HepG2 (cell line): ENCODE results near the gene ITIH6. TPM values are rescaled to one million over a fixed set of nuclear protein-coding genes. Genes with fewer than 3 reads are reported as not detected.

ENCODE experiments used
- ATAC-seq: fragments of 200-7000 bp; cut with Tn5 transposase; 3 replicates; pipeline ENCODE4 v1.9.1; 2020; ENCODE audit warnings: mild to moderate bottlenecking, moderate library complexity
- BruUV-seq: library from RNA; stranded (reverse); fragments of 400-500 nt; replicated peaks from 2 replicates; lab custom pipeline; 2021; lab: Mats Ljungman, UMichigan
- CTCF ChIA-PET: fragments of 300-600 bp; formaldehyde crosslinking; extraction: SDS; loops from one replicate; lab custom pipeline; 2021; ENCODE audit warnings: low total read pairs, inconsistent platforms, low intra/inter-chr PET ratio; lab: Yijun Ruan, JAX
- POLR2A ChIA-PET: fragments of 350-600 bp; sonication (Branson Sonifier 250); formaldehyde crosslinking; loops from one replicate; lab custom pipeline; 2020; ENCODE audit warnings: antibody characterized with exemption, inconsistent platforms; lab: Yijun Ruan, JAX
- DNase-seq: peaks from one replicate; pipeline ENCODE4 v3.0.0-alpha.2; 2015; ENCODE audit warnings: low spot score
- FAIRE-seq: peaks from 3 replicates; lab custom pipeline; 2011; peaks lifted over from hg19 to GRCh38; lab: Jason Lieb, UNC
- H2AFZ ChIP-seq: one replicate; pipeline ENCODE4 v1.6.1; 2011; ENCODE audit warnings: low read length, inconsistent platforms
- H3K27ac ChIP-seq: fragments of 300-600 bp; 3 replicates; pipeline ENCODE4 v1.8.0; 2011; ENCODE audit warnings: mixed run types, mild to moderate bottlenecking, mixed read lengths, low read length, inconsistent platforms; ENCODE audit not compliant: insufficient read depth; ENCODE audit errors: extremely low read length
- H3K27me3 ChIP-seq, 2 experiments: fragments of 200-600 bp in 1 of 2; 2 replicates in 1 of 2; 3 replicates in 1 of 2; pipeline versions ENCODE4 v1.6.0 to v1.8.0; 2011; ENCODE audit warnings: low read length in 2 of 2, mild to moderate bottlenecking in 2 of 2, moderate library complexity in 2 of 2, inconsistent platforms in 1 of 2; ENCODE audit not compliant: insufficient read depth in 2 of 2, control insufficient read depth in 1 of 2
- H3K36me3 ChIP-seq, 2 experiments: fragments of 200-600 bp in 1 of 2; replicated peaks in 1 of 2; 2 replicates in 1 of 2; 3 replicates in 1 of 2; pipeline versions ENCODE4 v1.5.1 to v1.8.0; 2011; ENCODE audit warnings: low read length in 2 of 2, inconsistent platforms in 1 of 2; ENCODE audit not compliant: insufficient read depth in 2 of 2, control insufficient read depth in 1 of 2
- H3K4me1 ChIP-seq: 2 replicates; pipeline ENCODE4 v1.5.1; 2012; ENCODE audit warnings: low read length, inconsistent platforms; ENCODE audit not compliant: insufficient read depth
- H3K4me2 ChIP-seq: 2 replicates; pipeline ENCODE4 v1.6.0; 2011; ENCODE audit warnings: low read depth, low read length, inconsistent platforms
- H3K4me3 ChIP-seq, 3 experiments: fragments of 200-600 bp in 1 of 3; sonication (generic), shearing (Covaris generic) in 1 of 3; replicated peaks in 1 of 3; 2 replicates each; pipeline ENCODE4 v1.5.1; 2011 to 2016; ENCODE audit warnings: low read length in 3 of 3, inconsistent platforms in 2 of 3, low read depth in 2 of 3, mild to moderate bottlenecking in 2 of 3, control low read depth in 1 of 3, mixed read lengths in 1 of 3; ENCODE audit not compliant: insufficient read depth in 1 of 3
- H3K79me2 ChIP-seq: one replicate; pipeline ENCODE4 v1.6.1; 2011; ENCODE audit warnings: low read length, inconsistent platforms; ENCODE audit not compliant: insufficient read depth
- H3K9ac ChIP-seq: 2 replicates; pipeline ENCODE4 v1.6.0; 2011; ENCODE audit warnings: mild to moderate bottlenecking, low read depth, low read length, inconsistent platforms; ENCODE audit not compliant: insufficient read depth
- H3K9me3 ChIP-seq: 2 replicates; pipeline ENCODE4 v1.5.1; 2012; ENCODE audit warnings: mild to moderate bottlenecking, low read length
- H4K20me1 ChIP-seq: 2 replicates; pipeline ENCODE4 v1.6.0; 2011; ENCODE audit warnings: inconsistent platforms, mild to moderate bottlenecking, low read length, moderate library complexity; ENCODE audit not compliant: insufficient read depth
- ATRX ChIP-seq: sonication (generic); formaldehyde crosslinking; IDR thresholded peaks from 2 replicates; pipeline ENCODE4 v1.4.0; 2020; ENCODE audit warnings: missing genetic modification reagents, borderline replicate concordance
- HNRNPK ChIP-seq: fragments of 200-400 bp; formaldehyde crosslinking; IDR thresholded peaks from 2 replicates; pipeline ENCODE4 v1.6.1; 2018; ENCODE audit warnings: low read length, low read depth, moderate library complexity, mild to moderate bottlenecking; ENCODE audit not compliant: poor library complexity, severe bottlenecking
- MEIS2 ChIP-seq: sonication (generic); formaldehyde crosslinking; IDR thresholded peaks from 2 replicates; pipeline ENCODE4 v1.9.0; 2021; ENCODE audit warnings: mild to moderate bottlenecking, missing genetic modification reagents
- NR2F2 ChIP-seq: IDR thresholded peaks from 2 replicates; pipeline ENCODE4 v1.6.1; 2012; ENCODE audit warnings: low read depth, inconsistent platforms, borderline replicate concordance
- SMC3 ChIP-seq: IDR thresholded peaks from 2 replicates; pipeline ENCODE4 v1.6.1; 2011; ENCODE audit warnings: low read length, improper control_type of control experiment
- STAG1 ChIP-seq: sonication (generic); formaldehyde crosslinking; IDR thresholded peaks from 2 replicates; pipeline ENCODE4 v1.4.0; 2020; ENCODE audit warnings: missing genetic modification reagents
- WGBS: methylation state at CpG from one replicate; pipeline ENCODE4 v1.1.6; 2017; ENCODE audit warnings: low lambda C conversion rate; 5-methylcytosine and 5-hydroxymethylcytosine counted together
- in situ Hi-C: cut with HindIII; loops from 2 replicates; pipeline ENCODE4 v1.10.0; 2017; ENCODE audit warnings: low pct_unique_long_range_greater_than_20kb; ENCODE audit not compliant: extremely low pct_ligation_motif_present
- intact Hi-C: fragments of 100-400 bp; cut with micrococcal nuclease; formaldehyde crosslinking; loops from one replicate; pipeline ENCODE4 v1.10.0; 2022; ENCODE audit not compliant: unreplicated experiment
- polyA plus RNA-seq, 8 experiments: library from polyadenylated mRNA; depleted of rRNA in 3 of 8; stranded (reverse) in 7 of 8; unstranded in 1 of 8; fragments of >200 nt; fragmentation: Illumina TruSeq in 4 of 8; extraction: Trizol in 4 of 8; gene quantifications; 2 replicates each; pipeline versions ENCODE4 v1.2.1 to v1.2.3, GENCODE V29; 2011 to 2016; ENCODE audit warnings: low read depth in 4 of 8, missing spikeins in 1 of 8, mixed read lengths in 1 of 8; ENCODE audit not compliant: insufficient read depth in 1 of 8
- total RNA-seq, 5 experiments: library from RNA; depleted of rRNA; stranded (reverse); fragments of >200 nt; fragmentation: Illumina TruSeq; extraction: Trizol; gene quantifications; 2 replicates each; pipeline ENCODE4 v1.2.3, GENCODE V29; 2016; ENCODE audit warnings: low read depth in 1 of 5
- TF ChIP-seq, protein P1 (sequence below): sonication (generic); formaldehyde crosslinking; IDR thresholded peaks from 2 replicates; pipeline ENCODE4 v1.4.0; 2020; ENCODE audit warnings: mild to moderate bottlenecking, low read depth, missing genetic modification reagents
- TF ChIP-seq, protein P2 (sequence below): sonication (generic); formaldehyde crosslinking; IDR thresholded peaks from 2 replicates; pipeline ENCODE4 v1.8.1; 2022; ENCODE audit warnings: low read depth, mild to moderate bottlenecking, missing genetic modification reagents
- TF ChIP-seq, protein P3 (sequence below): sonication (generic); formaldehyde crosslinking; IDR thresholded peaks from 2 replicates; pipeline ENCODE4 v1.8.0; 2022; ENCODE audit warnings: missing genetic modification reagents, mild to moderate bottlenecking, inconsistent platforms, borderline replicate concordance
- TF ChIP-seq, protein P4 (sequence below), 2 experiments: sonication (generic) in 1 of 2; formaldehyde crosslinking in 1 of 2; IDR thresholded peaks; 2 replicates each; pipeline versions ENCODE4 v1.5.1 to v1.6.1; 2011 to 2020; ENCODE audit warnings: borderline replicate concordance in 1 of 2, low read depth in 1 of 2, low read length in 1 of 2, mild to moderate bottlenecking in 1 of 2, missing genetic modification reagents in 1 of 2, moderate library complexity in 1 of 2
- TF ChIP-seq, protein P5 (sequence below): sonication (generic); formaldehyde crosslinking; IDR thresholded peaks from 2 replicates; pipeline ENCODE4 v1.5.0; 2020; ENCODE audit warnings: mild to moderate bottlenecking, missing genetic modification reagents, moderate library complexity

The ITIH6 gene
- total and polyA plus RNA-seq, 2 of the 13 experiments (the other 11 are each of a cell fraction or from before 2014, with no cell fraction given): not detected

DNA sequence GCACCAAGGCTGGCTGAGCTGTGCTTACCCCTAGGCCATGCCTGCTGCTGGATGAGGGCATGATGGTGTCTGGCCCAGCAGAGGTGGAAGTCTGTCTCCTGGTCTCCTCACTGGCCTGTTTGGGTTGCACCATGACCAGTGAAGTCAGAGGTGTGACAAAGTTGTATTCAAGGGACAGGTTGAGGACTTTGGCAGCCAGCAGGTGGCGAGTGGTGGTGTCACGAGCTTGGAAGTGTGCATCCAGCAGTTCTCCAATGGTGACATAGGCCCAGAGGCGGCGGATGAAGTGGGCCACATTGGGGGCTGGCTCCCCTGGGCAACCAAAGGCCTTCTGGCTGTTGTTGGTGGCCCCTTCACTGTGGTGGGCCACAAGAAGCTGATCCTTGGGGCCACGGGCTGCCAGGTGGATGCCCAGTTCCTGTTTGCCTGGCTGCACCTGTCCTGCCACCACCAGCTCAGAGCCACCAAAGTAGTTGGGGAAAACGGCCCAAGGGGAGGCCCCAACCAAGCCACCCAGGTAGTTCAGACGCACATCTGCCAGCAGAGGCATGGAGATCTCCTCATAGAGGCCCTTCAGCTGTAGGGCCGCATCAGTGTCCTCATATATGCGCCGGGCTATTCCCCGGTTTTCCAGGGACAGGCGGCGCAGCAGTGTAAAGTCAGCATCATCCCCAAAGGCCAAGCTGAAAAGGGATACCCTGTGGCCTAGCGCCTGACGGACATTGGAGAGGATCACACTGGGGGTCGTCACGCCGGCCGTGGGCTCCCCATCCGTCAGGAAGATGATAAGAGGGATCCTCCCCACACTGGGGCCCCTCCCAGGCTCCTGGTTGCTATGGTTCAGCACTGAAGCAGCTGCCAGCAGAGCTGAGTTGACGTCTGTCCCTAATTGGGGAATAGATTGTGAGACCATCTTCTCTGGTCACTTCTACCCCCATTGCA, 39.7 kb downstream of the ITIH6 start:
- Histone ChIP-seq H2AFZ (no peak overlapping the region), H3K4me2 (no peak overlapping the region), H3K27ac (no peak overlapping the region), H3K4me1 (no peaks in the 10 kb centered on the region), H4K20me1 (no peaks in the 10 kb centered on the region), H3K79me2 (no peaks in the 10 kb centered on the region), H3K9ac (no peak overlapping the region), H3K27me3 (no peaks in the 10 kb centered on the region), H3K9me3 (no peaks in the 10 kb centered on the region), H3K4me3 (no peak overlapping the region), H3K36me3 (no peaks in the 10 kb centered on the region)
- intact Hi-C loops (no loop called here), in situ Hi-C loops (no loop called here)
- DNase-seq (no peak), ATAC-seq (peak; percentile 63), FAIRE-seq (no peak)
- BruUV-seq: no TSS peak
- no CpG with 5 or more reads among the region's 21 CpGs for WGBS
- ChIA-PET CTCF (interaction anchor here (1.0 kb wide), 1 partner anchor 28 kb away, joined by 3 read pairs; no protein-coding TSS in a partner anchor), POLR2A (no interaction called here)
- peak; percentile 21; the same call in 1 of the 2 replicates for TF ChIP-seq STAG1
- TF ChIP-seq HNRNPK: no peak
- TF ChIP-seq SMC3: no peak
- TF ChIP-seq NR2F2: no peak
- no peak for TF ChIP-seq ATRX
- no peak for TF ChIP-seq MEIS2 (CRISPR knock-in tag)
- TF ChIP-seq, protein P1, sequence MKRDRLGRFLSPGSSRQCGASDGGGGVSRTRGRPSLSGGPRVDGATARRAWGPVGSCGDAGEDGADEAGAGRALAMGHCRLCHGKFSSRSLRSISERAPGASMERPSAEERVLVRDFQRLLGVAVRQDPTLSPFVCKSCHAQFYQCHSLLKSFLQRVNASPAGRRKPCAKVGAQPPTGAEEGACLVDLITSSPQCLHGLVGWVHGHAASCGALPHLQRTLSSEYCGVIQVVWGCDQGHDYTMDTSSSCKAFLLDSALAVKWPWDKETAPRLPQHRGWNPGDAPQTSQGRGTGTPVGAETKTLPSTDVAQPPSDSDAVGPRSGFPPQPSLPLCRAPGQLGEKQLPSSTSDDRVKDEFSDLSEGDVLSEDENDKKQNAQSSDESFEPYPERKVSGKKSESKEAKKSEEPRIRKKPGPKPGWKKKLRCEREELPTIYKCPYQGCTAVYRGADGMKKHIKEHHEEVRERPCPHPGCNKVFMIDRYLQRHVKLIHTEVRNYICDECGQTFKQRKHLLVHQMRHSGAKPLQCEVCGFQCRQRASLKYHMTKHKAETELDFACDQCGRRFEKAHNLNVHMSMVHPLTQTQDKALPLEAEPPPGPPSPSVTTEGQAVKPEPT (CRISPR knock-in tag): no peak
- TF ChIP-seq, protein P2, sequence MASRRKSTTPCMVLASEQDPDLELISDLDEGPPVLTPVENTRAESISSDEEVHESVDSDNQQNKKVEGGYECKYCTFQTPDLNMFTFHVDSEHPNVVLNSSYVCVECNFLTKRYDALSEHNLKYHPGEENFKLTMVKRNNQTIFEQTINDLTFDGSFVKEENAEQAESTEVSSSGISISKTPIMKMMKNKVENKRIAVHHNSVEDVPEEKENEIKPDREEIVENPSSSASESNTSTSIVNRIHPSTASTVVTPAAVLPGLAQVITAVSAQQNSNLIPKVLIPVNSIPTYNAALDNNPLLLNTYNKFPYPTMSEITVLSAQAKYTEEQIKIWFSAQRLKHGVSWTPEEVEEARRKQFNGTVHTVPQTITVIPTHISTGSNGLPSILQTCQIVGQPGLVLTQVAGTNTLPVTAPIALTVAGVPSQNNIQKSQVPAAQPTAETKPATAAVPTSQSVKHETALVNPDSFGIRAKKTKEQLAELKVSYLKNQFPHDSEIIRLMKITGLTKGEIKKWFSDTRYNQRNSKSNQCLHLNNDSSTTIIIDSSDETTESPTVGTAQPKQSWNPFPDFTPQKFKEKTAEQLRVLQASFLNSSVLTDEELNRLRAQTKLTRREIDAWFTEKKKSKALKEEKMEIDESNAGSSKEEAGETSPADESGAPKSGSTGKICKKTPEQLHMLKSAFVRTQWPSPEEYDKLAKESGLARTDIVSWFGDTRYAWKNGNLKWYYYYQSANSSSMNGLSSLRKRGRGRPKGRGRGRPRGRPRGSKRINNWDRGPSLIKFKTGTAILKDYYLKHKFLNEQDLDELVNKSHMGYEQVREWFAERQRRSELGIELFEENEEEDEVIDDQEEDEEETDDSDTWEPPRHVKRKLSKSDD (CRISPR knock-in tag): no peak
- TF ChIP-seq, protein P3, sequence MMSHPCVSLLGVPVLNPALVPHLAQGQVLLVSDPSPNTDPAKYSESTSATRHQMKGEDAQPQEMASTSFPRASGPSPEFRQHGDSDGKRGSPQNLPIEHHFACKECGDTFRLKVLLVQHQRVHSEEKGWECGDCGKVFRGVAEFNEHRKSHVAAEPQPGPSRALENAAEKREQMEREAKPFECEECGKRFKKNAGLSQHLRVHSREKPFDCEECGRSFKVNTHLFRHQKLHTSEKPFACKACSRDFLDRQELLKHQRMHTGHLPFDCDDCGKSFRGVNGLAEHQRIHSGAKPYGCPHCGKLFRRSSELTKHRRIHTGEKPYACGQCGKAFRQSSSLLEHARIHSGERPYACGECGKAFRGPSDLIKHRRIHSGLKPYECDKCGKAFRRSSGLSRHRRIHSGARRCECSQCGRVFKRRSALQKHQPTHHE: no peak
- TF ChIP-seq, protein P4, sequence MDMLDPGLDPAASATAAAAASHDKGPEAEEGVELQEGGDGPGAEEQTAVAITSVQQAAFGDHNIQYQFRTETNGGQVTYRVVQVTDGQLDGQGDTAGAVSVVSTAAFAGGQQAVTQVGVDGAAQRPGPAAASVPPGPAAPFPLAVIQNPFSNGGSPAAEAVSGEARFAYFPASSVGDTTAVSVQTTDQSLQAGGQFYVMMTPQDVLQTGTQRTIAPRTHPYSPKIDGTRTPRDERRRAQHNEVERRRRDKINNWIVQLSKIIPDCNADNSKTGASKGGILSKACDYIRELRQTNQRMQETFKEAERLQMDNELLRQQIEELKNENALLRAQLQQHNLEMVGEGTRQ (IDR thresholded peaks at IDR 0.05; ENCODE audit: low read depth, low read length): no peak
- TF ChIP-seq, protein P4 (CRISPR knock-in tag; IDR thresholded peaks at IDR 0.05; ENCODE audit: borderline replicate concordance): no peak
- TF ChIP-seq, protein P5, sequence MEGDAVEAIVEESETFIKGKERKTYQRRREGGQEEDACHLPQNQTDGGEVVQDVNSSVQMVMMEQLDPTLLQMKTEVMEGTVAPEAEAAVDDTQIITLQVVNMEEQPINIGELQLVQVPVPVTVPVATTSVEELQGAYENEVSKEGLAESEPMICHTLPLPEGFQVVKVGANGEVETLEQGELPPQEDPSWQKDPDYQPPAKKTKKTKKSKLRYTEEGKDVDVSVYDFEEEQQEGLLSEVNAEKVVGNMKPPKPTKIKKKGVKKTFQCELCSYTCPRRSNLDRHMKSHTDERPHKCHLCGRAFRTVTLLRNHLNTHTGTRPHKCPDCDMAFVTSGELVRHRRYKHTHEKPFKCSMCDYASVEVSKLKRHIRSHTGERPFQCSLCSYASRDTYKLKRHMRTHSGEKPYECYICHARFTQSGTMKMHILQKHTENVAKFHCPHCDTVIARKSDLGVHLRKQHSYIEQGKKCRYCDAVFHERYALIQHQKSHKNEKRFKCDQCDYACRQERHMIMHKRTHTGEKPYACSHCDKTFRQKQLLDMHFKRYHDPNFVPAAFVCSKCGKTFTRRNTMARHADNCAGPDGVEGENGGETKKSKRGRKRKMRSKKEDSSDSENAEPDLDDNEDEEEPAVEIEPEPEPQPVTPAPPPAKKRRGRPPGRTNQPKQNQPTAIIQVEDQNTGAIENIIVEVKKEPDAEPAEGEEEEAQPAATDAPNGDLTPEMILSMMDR: peak; percentile 33; the same call in 1 of the 2 replicates
